Suprapubic skin (tissue), 4 donors: Measurements from ENCODE around the gene DTNB. TPM values are rescaled to one million over a fixed set of nuclear protein-coding genes. Genes with fewer than 3 reads are reported as not detected.
A peak's percentile ranks its signal among the peaks of the same experiment; 100 is the strongest.
"Not testable (repeated sequence)": the region's sequence is repeated elsewhere in the genome, so short reads cannot be mapped to it uniquely, and the experiment has no call there.

Experiments
- DNase-seq, 2 donors: peaks; one replicate each; pipeline ENCODE4 v3.0.0-alpha.2; 2019; ENCODE audit warnings: low spot score in 2 of 2
- H3K27ac ChIP-seq: fragments of 200-600 bp; sonication (generic); one replicate; pipeline ENCODE4 v1.5.1; 2019
- H3K27me3 ChIP-seq: fragments of 200-600 bp; sonication (generic); one replicate; pipeline ENCODE4 v1.5.1; 2019
- H3K36me3 ChIP-seq: fragments of 200-600 bp; sonication (generic); one replicate; pipeline ENCODE4 v1.5.1; 2019
- H3K4me1 ChIP-seq: fragments of 200-600 bp; sonication (generic); one replicate; pipeline ENCODE4 v1.5.1; 2019
- H3K4me3 ChIP-seq: fragments of 200-600 bp; sonication (generic); one replicate; pipeline ENCODE4 v1.5.1; 2019; ENCODE audit warnings: mild to moderate bottlenecking
- H3K9me3 ChIP-seq: fragments of 200-600 bp; sonication (generic); one replicate; pipeline ENCODE4 v1.5.1; 2019
- EP300 ChIP-seq: sonication (generic); formaldehyde crosslinking; IDR thresholded peaks from one replicate; pipeline ENCODE4 v1.6.1; 2017; ENCODE audit warnings: antibody characterized with exemption
- POLR2A ChIP-seq, 2 donors: fragments of 450-650 bp; IDR thresholded peaks; one replicate each; pipeline ENCODE4 v1.6.1; 2017; ENCODE audit warnings: antibody characterized with exemption in 2 of 2, mild to moderate bottlenecking in 2 of 2, moderate library complexity in 2 of 2
- POLR2AphosphoS5 ChIP-seq, 3 donors: sonication (generic); formaldehyde crosslinking; IDR thresholded peaks; one replicate each; pipeline ENCODE4 v1.6.1; 2017; ENCODE audit warnings: antibody characterized with exemption in 3 of 3
- WGBS: methylation state at CpG from one replicate; pipeline ENCODE4 v1.1.5; 2018; 5-methylcytosine and 5-hydroxymethylcytosine counted together
- total RNA-seq, 4 donors: library from RNA; depleted of rRNA; stranded (reverse); fragments of >200 nt; gene quantifications; one replicate each; pipeline ENCODE4 v1.1.0, GENCODE V29; 2016
- TF ChIP-seq, protein P1 (sequence below), 2 donors: fragments of 200-600 bp in 1 of 2; fragments of 450-650 bp in 1 of 2; sonication (generic) in 1 of 2; IDR thresholded peaks; one replicate each; pipeline ENCODE4 v1.5.1; 2016 to 2019; ENCODE audit warnings: antibody characterized with exemption in 2 of 2, mild to moderate bottlenecking in 1 of 2, moderate library complexity in 1 of 2

Gene DTNB
- total RNA-seq, 4 donors from 2014 or later, result 11.8 to 40.1 (median 24.1) TPM

DNA sequence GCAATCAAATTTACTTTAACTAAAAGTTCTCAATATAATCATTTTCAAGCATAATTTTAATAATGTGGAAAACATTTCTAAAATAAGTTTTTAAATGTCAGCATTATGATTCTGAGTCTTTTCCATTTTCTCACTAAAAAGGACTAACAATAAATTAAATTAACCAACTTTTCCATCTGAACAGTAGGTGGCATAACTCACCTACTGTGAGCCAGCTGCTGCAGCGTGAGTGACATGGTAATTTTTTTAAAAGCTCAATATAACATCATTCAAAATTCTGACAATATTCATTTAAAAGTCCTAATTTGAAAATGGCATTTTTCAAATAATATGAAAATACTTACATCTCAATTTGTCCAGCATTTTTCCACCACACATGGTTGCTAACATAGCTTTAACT lies 66.5 kb downstream of the DTNB start:
- H3K36me3 ChIP-seq, result no peaks in the 10 kb centered on the region
- no peaks in the 10 kb centered on the region for H3K9me3 ChIP-seq
- H3K4me1 ChIP-seq, result no peaks in the 10 kb centered on the region
- no peak overlapping the region for H3K27ac ChIP-seq
- WGBS, result 7% methylated on average over 1 of the region's 1 CpG
- no peak for DNase-seq
- no peaks in the 10 kb centered on the region for H3K27me3 ChIP-seq
- no peak overlapping the region for H3K4me3 ChIP-seq
- TF ChIP-seq, protein P1, sequence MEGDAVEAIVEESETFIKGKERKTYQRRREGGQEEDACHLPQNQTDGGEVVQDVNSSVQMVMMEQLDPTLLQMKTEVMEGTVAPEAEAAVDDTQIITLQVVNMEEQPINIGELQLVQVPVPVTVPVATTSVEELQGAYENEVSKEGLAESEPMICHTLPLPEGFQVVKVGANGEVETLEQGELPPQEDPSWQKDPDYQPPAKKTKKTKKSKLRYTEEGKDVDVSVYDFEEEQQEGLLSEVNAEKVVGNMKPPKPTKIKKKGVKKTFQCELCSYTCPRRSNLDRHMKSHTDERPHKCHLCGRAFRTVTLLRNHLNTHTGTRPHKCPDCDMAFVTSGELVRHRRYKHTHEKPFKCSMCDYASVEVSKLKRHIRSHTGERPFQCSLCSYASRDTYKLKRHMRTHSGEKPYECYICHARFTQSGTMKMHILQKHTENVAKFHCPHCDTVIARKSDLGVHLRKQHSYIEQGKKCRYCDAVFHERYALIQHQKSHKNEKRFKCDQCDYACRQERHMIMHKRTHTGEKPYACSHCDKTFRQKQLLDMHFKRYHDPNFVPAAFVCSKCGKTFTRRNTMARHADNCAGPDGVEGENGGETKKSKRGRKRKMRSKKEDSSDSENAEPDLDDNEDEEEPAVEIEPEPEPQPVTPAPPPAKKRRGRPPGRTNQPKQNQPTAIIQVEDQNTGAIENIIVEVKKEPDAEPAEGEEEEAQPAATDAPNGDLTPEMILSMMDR (IDR thresholded peaks at IDR 0.05), result peak; percentile 36 to 41
- no peak for TF ChIP-seq EP300

DNA sequence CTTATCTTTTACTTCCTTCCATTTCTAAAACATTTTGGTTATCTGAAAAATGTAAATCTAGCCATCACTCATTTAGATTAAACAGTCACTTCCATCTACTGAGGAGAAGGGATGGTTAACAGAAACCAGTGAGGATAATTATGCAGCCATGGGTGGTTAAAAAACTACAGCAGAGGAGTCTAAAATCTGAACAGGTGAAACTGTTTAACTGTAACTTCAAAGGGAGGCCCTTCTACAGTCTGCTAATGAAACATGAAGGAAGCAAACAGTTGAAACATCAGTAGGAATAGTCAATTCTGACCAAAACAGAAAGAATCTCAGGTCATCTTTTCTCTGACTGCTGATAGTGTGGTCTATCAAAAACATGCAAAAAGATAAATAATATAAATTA lies 71.0 kb downstream of the DTNB start:
- TF ChIP-seq, protein P1 (IDR thresholded peaks at IDR 0.05), result no peak
- no peak for TF ChIP-seq POLR2A (IDR thresholded peaks at IDR 0.05)
- no peak for TF ChIP-seq POLR2AphosphoS5 (IDR thresholded peaks at IDR 0.05)
- no peak for TF ChIP-seq EP300
- Histone ChIP-seq H3K27ac (no peak overlapping the region), H3K4me1 (no peaks in the 10 kb centered on the region), H3K27me3 (no peaks in the 10 kb centered on the region), H3K4me3 (no peak overlapping the region), H3K36me3 (no peaks in the 10 kb centered on the region), H3K9me3 (no peaks in the 10 kb centered on the region)
- no peak for DNase-seq

DNA sequence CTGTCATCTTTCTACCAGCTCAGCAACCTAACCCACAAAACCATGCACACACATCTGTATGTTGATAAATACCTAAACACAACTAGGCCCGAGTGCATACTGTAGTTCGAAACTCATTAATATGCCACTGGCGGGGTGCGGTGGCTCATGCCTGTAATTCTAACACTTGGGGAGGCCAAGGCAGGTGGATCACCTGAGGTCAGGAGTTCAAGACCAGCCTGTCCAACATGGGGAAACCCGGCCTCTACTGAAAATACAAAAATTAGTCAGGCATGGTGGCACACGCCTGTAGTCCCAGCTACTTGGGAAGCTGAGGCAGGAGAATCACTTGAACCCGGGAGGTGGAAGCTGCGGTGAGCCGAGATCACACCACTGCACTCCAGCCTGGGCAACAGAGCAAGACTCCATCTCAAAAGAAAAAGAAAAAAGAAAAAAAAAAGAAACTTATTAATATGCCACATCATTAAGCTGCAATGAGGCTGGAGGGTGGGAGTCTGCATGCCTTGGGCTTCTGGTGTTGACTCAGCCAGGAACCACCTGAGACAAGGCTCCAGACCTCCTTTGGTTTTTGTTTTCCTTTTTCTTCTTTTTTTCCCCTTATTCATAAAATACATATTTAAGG lies 71.6 kb downstream of the DTNB start:
- H3K4me3 ChIP-seq, H3K27ac ChIP-seq, H3K9me3 ChIP-seq, H3K4me1 ChIP-seq, H3K27me3 ChIP-seq, DNase-seq, H3K36me3 ChIP-seq: not testable (repeated sequence)
- 96% methylated on average over 9 of the region's 9 CpGs for WGBS

DNA sequence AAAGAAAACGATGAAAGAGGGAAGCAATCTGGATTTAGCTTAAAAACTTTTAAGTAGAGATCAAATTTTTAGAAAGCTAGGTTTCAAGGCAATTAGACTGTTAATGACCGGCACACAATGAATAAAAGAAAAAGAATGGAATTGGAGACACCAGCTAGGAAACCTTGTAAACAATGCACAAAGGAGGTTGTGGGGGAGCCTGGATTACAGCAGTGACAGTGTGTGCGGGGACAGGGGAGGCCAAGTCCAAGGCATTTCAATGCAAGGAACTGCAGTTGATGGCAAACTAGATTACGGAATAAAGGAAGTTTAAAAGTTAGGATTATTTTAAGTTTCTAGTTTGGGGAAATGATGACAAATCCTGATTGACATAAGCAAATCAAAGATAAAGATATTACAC lies 74.5 kb downstream of the DTNB start:
- H3K27me3 ChIP-seq, result no peaks in the 10 kb centered on the region
- H3K9me3 ChIP-seq, result no peaks in the 10 kb centered on the region
- H3K4me1 ChIP-seq, result no peaks in the 10 kb centered on the region
- no peak overlapping the region for H3K4me3 ChIP-seq
- WGBS, result 88% methylated on average over 4 of the region's 4 CpGs
- H3K36me3 ChIP-seq, result no peaks in the 10 kb centered on the region
- TF ChIP-seq EP300, result no peak
- H3K27ac ChIP-seq, result no peak overlapping the region
- no peak for DNase-seq

DNA sequence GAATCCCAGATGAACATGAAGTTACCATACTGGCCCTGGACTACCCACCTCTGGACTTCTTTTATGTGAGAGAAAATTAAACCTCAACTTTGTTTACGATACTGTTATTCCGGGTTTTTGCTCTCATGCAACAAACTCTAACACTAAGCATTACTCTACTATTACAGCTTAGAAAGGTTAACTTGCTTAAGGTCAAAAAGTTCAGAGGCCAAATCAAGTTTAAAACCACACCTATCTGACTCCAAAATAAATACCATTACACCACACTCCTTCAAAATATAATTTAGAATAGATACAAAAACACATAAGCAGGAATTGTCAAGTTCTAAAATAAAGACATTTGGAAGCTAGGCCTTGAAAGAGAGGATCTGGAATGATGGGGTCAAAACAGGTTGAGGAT lies 75.0 kb downstream of the DTNB start:
- TF ChIP-seq, protein P1 (IDR thresholded peaks at IDR 0.05), result no peak
- no peak for TF ChIP-seq POLR2AphosphoS5 (IDR thresholded peaks at IDR 0.05)
- no peak for TF ChIP-seq EP300
- no peak for TF ChIP-seq POLR2A (IDR thresholded peaks at IDR 0.05)
- Histone ChIP-seq H3K9me3 (no peaks in the 10 kb centered on the region), H3K4me1 (no peaks in the 10 kb centered on the region), H3K4me3 (no peak overlapping the region), H3K27ac (no peak overlapping the region), H3K36me3 (no peaks in the 10 kb centered on the region), H3K27me3 (no peaks in the 10 kb centered on the region)
- 96% methylated on average over 2 of the region's 2 CpGs for WGBS
- no peak for DNase-seq

DNA sequence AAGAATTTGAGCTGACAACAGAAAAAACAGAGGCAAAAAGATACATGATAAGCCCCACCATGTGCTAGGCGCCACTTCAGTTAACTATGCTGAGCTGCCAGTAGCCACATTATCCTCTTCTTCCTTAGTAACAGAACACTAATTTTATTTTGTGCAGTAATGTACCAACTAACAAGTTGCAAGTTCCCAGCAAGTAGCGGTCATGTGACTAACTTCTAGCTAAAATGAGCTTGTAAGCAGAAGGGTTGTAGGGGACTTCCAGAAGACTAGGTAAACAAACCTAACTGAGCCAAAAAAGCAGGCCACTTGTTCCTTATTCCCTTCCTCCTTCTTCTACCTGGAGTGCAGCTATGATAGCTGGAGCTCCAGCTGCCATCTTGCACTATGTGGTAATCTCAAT lies 75.5 kb downstream of the DTNB start:
- DNase-seq, result no peak
- Histone ChIP-seq H3K4me3 (no peak overlapping the region), H3K4me1 (no peaks in the 10 kb centered on the region), H3K9me3 (no peaks in the 10 kb centered on the region), H3K27ac (no peak overlapping the region), H3K27me3 (no peaks in the 10 kb centered on the region), H3K36me3 (no peaks in the 10 kb centered on the region)
- TF ChIP-seq POLR2A (IDR thresholded peaks at IDR 0.05) (no peak), POLR2AphosphoS5 (IDR thresholded peaks at IDR 0.05) (no peak), EP300 (no peak)
- TF ChIP-seq, protein P1 (IDR thresholded peaks at IDR 0.05), result no peak
- WGBS, result 94% methylated on average over 2 of the region's 2 CpGs
